NCI-H2107 treated with DMSO at 0.1 percent for 48 hours (cell line): ENCODE measurements around the gene LCORL.
"Not testable (repeated sequence)": the region's sequence is repeated elsewhere in the genome, so short reads cannot be mapped to it uniquely, and the experiment has no call there.

Experiments
- DNase-seq: peaks from one replicate; lab custom pipeline; 2025; ENCODE audit not compliant: unreplicated experiment; lab: John Stamatoyannopoulos, UW

LCORL gene

DNA sequence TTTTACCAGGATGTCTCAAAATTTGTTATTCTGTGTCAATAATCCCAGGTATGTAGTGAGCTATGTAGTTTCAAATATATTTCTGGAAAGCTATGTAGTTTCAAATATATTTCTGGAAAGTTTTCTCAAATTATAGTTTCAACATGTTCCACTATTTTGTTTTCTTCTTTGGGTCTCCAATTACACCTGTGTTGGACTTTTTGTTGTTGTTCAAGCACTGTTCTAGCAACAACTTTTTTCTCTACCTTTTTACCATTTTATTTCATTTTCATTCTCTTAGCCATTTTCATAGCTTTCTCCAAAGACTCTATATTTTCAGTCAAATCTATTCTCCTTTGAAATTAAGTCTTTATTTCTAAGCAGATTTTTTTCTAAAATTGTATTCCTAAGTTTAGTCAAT, 88.4 kb downstream of the LCORL start:
- no peak for DNase-seq

DNA sequence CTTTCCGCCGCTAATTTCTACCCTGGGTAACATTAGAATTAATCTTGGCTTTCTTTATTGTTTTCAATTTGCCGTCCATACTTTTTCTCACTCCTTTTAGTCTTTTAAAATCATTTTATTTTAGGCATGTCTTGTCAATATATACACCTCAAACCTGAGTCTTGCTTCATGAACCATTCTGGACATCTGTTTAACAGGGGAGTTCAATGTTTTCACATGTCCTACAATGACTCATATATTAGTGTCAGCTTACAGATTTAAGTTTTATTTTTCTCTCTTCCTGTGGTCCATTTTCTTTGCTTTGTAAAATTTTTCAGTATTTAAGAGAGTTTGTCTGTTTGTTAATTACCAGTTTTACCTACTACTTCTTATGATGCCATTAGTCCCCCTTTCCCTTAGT, 89.5 kb downstream of the LCORL start:
- DNase-seq, result no peak

DNA sequence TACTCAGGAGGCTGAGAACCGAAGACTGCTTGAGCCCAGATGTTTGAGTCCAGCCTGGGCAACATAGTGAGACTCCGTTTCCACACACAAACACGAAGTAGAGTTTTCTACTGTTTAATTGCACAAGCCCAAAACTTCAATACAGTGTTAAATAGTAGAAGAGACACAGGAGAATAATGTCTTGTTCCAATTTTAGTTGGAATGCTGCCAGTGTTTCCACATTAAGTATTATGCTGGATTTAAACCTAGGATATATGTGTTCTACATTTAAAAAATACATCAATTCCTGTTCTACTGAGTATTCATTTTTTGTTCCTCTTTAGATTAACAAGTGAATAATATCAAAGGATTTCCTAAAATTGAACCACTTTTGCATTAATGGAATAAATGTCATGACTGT, 91.3 kb downstream of the LCORL start:
- DNase-seq, result no peak

DNA sequence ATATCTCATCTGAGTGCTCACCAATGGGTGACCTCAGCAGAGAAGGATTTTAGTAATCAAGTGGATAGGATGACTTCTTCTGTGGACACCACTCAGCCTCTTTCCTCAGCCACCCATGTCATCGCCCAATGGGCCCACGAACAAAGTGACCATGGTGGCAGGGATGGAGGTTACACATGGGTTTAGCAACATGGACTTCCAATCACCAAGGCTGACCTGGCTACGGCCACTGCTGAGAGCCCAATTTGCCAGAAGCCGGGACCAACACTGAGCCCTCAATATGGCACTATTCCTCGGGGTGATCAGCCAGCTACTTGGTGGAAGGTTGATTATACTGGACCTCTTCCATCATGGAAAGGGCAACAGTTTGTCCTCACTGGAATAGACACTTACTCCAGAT, 97.4 kb downstream of the LCORL start:
- no peak for DNase-seq

DNA sequence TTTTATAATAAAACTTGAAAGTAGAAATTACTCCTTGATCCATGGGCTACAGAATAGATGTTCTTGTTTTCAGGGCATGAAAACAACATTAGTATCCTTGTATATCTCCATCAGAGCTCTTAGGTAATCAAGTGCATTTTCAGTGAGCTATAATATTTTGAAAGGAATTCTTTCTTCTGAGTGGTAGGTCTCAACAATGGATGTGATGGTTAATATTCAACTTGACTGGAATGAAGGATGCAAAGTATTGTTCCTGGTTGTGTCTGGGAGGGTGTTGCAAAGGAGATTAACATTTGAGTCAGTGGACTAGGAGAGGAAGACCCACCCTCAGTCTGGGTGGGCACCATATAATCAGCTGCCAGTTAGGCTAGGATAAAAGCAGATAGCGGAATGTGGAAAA, 100.1 kb downstream of the LCORL start:
- no peak for DNase-seq

- DNase-seq, result no peak
Observed at GRCh38 chr4:17920681-17921080, 100.9 kb downstream of the LCORL start.

GRCh38 chr4:17915439-17915838, 106.1 kb downstream of the LCORL start:
- no peak for DNase-seq

GRCh38 chr4:17912011-17912410, 109.5 kb downstream of the LCORL start:
- DNase-seq, result no peak

- DNase-seq, result no peak
Observed at GRCh38 chr4:17911608-17912007, 109.9 kb downstream of the LCORL start.

GRCh38 chr4:17898553-17899055, 123.0 kb downstream of the LCORL start:
- no peak for DNase-seq

GRCh38 chr4:17895481-17895880, 126.1 kb downstream of the LCORL start:
- DNase-seq, result no peak

GRCh38 chr4:17894421-17894820, 127.1 kb downstream of the LCORL start:
- no peak for DNase-seq

- no peak for DNase-seq
Observed at GRCh38 chr4:17889692-17890091, 131.9 kb downstream of the LCORL start.

- no peak for DNase-seq
Observed at GRCh38 chr4:17884511-17884910, 137.0 kb downstream of the LCORL start.

DNA sequence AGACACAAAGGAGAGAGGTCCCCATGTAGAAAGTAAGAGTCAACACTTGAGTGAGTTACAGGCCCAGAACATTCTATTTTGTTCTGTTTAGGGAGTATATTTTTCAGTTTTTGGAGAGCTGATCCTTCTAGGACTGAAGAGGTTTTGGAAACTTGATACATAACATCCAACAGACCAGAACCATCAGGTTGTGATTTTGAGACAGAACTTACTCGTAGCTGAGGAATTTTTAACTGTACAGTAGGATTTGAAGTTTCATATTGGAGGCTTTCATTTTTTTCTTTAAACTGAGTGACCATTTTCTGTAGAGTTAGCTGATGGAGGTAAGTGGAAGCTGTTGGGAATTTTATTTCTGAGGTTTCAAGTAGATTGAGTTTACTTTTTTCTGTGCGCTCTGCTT, 137.5 kb downstream of the LCORL start:
- no peak for DNase-seq

- DNase-seq, result no peak
Observed at GRCh38 chr4:17877661-17878060, 143.9 kb downstream of the LCORL start.

DNA sequence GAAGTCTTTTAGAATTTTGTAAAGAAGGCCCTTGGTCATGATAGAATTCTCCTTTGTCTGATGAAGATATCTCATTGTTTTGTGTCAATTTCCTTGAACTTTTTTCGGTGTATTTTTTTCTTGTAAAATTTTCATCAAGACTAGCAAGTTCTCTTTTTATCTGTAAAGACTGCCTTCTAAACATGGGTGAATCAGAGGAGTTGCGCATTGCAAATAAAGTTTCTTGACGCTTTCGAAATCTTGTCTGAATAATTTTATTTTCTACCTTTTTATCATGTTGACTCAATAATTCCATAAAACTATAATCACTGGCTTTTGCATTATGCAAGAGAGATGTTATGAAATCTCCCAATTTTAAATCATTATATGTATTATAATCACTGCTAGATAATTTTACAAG, 144.6 kb downstream of the LCORL start:
- no peak for DNase-seq

DNA sequence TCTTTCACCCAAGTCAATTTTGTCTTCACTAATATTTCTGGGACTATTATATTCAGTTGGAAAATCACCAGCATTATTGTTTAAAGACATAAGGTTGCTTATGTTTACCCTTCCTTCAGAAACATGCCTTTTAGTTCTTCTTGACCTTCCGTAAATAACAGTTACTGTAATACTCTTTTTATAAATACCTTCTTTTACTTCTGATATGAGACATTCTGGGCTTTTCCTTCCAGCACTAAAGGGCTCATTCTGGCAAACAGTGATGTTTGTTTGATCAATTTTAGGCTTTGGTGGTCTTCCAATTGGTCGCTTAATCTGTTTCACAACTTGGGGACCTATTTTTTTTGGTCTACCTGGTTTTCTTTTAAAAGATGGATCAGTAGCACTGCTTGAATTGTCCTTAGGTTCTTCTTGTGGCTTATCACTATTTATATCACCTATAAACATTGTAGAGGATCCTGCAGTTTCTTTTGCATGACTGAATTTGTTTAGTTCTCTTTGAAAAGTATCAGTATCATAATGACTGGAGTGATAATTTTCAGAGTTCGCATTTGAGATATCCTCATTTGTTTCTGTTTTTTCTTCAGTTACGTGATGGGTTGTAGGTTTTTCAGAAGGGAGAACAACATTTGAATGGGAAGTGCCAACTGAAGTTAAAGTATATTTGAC, 146.0 kb downstream of the LCORL start:
- DNase-seq, result no peak

GRCh38 chr4:17869327-17869726, 152.2 kb downstream of the LCORL start:
- DNase-seq, result no peak

DNA sequence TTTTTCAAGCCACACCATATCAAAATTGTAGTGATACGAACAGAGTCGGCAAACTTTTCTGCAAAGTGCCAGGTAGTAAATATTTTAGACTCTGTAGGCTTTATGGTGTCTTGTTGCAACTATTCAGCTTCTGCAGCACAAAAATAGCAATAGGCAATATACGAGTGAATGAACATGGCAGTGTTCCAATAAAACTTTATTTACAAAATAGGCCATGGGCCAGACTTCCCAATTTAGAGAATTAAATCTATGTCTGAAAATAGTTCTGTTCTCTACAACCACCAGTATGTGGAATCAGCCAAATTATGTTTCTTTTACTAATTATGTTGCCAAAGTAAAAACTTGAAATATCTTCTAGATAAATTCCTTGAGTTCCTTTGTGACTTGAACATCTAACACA, 154.3 kb downstream of the LCORL start:
- no peak for DNase-seq

- no peak for DNase-seq
Observed at GRCh38 chr4:17866810-17867209, 154.7 kb downstream of the LCORL start.

GRCh38 chr4:17865866-17866363, 155.6 kb downstream of the LCORL start:
- no peak for DNase-seq

DNA sequence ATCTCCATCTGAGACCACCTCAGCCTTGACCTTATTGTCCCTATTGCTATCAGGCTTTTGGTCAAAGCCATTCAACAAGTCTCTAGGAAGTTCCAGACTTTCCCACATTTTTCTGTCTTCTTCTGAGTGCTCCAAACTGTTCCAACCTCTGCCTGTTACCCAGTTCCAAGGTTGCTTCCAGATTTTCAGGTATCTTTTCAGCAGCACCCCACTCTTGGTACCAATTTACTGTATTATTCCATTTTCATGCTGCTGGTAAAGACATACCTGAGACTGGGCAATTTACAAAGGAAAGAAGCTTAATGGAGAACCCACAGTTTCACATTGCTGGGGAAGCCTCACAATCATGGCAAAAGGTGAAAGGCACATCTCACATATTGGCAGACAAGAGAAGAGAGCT, 159.6 kb downstream of the LCORL start:
- DNase-seq, result not testable (repeated sequence)
